GM18870 (cell line): ENCODE measurements around the gene TMEM181.
"Not testable (repeated sequence)": the region's sequence is repeated elsewhere in the genome, so short reads cannot be mapped to it uniquely, and the experiment has no call there.

Experiments used
- ATAC-seq: cut with Tn5 transposase; IDR thresholded peaks from one replicate; pipeline ENCODE4 v1.9.1; 2021; ENCODE audit warnings: moderate library complexity; ENCODE audit not compliant: unreplicated experiment

Gene TMEM181

DNA sequence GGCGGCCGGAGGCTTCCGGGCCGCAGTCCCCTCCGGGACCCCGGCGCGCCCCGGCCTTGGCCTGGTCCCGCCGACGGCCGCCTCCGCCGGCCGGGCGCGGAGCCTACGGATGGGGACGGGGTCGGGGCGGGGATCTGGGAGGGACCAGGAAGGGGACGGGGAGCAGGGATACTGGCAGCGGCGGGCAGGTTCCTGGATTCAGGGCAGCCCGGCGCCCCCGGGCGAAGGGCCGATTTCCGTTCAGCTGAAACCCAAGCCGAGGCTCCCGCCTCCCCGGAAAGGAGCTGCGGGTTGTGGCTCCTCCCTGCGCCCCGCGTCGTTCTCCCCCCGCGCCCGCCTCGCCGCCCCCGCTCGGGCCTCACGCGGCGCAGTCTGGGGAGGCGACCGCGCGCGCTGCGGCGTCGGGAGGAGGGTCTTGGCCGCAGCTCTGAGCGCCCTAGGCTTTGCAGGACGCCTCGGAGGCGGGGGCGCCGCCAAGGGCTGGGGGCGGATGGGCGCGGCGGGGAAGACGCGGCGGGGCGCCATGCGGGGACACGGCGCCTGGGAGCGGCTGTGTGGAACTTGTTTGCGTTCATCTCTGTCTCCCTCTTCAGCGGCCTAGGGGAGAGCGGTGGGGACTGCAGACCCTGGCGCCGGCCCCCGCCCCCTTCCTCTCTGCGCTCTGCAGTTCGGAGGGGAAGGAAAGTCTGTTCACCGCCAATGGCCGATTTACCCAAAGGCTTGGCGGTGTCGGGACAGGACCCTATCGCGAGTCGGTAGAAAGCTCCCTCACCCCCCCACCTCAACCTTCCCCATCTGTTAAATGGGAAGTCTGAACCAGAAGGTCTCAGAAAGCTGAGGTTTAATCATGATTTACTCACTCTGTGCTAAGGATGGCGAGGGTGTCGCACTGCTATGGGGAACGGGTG is 22.7 kb upstream of the TMEM181 start:
- no peak for ATAC-seq

DNA sequence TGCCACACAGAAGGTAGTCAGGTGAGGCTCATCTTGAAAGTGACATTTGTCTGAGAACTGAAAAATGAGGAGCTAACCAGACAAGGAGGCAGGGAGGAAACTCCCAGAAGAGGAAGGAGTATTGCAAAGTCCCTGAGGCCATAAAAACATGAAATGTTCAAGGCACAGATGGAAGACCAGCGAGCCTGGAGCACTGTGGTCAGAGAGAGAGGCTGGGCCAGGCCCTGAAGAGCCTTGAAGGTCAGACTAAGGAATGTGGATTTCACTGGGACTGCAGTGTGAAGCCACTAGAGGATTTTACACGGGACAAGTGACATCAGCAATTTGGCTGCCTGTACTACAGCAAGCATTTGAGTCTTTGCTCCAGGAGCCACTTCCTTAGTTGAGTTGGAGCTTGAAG is 21.1 kb upstream of the TMEM181 start:
- no peak for ATAC-seq

DNA sequence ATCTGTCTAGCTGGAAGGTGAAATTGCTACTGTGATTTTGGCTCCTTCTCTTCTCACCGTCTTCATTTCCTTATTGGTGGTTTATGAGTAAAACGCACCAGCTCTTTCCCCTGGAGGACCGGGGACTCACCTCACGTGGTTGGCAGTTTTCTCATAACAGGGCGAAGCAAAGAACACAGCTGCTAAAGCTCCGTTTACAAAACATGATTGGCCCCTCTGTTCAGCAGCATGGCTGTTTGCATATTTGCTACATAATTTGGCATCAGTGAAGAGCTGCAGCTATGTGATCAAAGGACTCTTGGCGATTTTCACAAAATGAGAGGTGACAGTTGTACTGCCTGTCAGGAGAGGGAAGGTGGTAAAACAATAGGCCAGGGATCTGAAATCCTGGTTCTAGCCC is 20.5 kb upstream of the TMEM181 start:
- ATAC-seq = no peak

DNA sequence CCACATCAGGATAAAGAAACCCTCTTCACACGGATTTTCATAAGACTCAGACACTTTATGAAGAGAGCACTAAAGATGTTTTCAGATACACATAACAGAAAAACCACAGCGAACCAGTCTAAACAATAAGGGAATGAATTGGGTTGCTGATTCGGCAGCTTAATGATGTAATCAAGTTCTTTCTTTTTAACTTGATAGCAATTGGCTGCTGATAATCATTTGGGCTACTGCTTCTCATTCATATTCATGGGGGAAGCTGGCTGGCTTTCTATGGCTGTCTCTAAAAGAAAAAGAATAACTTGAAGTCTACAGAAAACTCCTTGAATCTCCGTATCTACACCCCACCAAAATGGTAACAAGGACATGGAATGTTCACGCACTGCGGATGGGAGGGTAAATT is 20.0 kb upstream of the TMEM181 start:
- ATAC-seq = no peak

DNA sequence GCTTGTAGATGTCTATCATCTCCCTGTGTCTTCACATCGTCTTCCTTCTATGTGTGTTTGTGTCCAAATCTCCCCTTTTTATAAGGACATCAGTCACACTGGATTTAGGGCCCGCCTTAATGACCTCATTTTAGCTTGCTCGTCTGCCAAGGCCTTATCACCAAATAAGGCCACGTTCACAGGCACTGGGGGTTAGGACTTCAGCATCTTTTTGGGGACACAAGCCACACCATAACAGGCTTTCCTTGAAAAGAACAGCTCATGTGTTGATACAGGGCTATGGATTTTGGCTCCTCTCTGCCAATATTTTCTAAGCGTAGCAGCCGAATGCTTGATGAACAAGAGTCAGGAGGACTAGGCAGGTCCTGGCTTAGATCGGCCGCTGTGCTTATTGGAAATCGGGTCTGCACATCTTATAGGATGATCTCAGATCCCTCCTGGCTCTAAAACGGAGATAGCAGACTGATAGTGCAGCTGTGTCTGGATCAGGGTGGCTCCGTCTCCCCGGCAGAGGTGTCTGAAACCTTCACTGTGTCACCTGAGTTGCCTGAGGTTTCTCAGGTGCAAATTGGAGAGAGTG is 16.2 kb upstream of the TMEM181 start:
- ATAC-seq = no peak

DNA sequence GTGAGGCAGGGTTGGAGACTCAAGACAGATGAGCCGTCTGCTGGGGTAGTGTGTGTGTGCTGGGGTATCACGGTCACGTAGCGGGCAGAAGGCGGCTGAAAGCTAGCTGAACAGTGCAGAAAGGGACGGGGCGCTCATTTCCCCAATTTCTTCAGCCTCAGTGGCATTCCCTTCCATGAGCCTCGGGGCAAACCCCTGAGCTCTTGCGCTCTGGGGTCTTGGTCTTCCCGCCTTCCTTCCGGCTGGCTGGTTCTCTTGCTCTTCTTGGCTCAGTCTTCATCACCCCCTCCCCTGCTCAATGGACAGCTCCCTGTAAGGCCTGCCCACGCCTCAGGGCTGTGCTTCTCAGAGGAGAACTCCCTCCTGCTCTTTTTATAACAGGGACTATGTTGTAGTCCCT is 15.5 kb upstream of the TMEM181 start:
- no peak for ATAC-seq

DNA sequence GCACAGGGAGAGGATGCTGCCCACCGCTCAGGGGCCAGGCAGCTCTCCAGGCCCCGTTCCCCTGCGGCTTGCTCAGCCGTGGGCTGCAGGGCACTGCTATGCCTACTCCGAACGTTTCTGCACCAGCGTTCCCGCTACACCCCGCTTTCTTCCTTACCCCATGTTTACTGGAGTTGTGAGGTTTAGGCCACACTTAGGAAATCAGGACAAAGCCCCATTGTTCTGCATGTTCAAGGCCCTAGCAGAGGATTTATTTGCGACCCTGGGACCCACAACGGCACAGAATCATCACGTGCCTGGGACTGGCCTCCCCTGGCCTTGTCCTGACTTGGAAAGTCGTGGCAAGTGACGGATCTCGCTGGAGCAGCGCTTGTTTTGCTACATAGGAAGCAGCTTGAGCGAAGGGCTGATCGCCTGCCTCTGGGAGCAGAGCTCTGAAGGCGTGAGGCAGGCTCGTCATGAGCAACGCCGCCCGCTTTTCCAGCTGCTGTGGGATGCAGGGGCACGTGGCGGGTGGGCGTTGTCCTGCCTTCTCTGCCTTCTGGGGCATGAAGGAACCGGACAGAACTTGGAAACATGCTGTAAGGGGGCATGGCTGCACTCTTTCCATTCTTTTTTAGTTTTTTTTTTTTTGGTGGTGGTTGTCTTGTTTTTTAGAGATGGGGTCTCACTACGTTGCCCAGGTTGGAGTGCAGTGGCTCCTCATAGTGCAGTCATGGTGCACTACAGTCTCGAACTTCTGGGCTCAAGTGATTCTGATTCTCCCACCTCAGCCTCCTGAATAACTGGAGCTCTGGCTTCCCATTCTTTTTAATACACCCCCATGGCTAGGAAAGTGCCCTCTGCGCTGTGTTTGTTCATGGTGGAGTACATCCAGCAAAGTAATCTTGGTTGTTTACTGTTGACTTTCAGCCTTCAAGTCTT is 14.6 kb upstream of the TMEM181 start:
- no peak for ATAC-seq

DNA sequence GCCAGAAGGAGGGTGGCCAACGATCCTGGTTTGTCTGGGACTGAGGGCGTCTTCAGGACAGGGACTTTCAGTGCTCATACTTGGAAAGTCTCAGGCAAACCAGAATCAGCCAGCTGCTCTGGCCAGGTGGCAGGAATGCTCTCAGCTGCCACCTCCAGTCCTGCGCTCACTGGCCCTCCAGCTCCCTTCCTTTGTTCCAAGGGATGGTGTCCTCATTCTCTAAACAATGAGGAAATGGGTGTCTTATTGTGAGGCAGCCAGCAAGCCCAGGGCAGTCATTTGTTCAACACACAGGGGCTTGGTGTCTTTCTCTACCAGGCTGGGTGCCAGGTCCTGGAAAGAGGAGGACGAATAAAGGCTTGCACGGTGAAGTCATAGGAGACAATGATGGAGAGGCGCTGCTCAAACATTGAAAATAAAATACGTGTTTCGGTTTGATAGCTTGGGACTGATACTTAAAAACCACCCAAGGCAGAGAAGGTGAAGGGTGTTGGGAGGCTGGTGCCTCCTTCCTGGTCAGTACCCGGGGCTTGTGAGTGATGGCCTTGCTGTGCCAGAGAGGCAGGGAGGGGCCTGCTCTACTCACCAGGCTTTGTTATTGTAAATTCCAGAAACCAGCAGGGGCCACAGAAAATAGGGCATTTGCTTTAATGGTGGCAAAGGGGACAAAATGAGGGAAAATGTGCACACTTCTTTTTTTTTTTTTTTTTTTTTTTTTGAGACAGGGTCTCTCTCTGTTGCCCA is 11.3 kb upstream of the TMEM181 start:
- ATAC-seq = no peak

DNA sequence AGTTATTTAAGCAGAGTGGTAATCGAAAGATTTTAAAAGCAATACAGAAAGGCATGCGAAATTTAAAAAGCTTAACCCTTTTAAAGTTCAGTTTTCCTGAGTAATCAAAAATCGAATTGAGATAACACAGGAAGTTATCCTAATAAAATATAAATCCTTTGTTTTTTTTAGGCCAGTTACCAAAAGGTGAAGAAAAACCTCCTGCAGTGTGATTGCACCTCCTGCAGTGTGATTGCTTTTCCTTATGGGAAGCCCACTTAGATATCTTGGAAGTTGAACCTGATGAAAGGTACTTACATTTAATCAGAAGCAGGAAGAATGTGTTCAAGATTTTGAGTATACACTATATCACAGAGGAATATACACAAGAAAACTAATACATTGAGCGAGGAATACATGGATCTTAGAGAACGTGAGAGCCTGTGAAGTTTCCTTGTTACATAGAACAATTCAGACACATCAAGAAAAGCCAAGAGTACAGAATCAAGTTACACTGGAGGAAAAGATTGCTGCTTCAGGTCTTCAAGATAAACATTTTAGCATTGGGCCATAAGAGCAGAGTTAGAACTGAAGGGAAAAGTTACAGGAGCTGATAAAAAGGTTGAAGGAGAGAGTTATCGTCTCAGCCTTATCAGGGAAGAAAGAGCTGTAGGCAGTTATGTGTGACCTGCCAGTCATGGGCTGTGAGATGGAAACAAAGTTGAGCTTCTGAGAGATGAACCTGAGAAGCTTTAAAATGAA is 7.7 kb upstream of the TMEM181 start:
- no peak for ATAC-seq

DNA sequence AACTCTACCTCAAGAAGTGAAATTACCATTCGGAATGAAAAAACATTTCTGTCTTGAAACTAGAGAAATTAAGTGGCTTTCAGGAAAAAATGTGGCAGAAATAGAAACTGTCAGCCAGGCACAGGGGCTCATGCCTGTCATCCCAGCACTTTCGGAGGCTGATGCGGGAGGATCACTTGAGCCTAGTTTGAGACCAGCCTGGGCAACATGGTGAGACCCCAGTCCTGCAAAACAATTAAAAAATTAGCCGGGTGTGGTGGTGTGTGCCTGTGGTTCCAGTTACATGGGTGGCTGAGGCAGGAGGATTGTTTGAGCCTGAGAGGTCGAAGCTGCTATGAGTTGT is 7.1 kb upstream of the TMEM181 start:
- no peak for ATAC-seq

DNA sequence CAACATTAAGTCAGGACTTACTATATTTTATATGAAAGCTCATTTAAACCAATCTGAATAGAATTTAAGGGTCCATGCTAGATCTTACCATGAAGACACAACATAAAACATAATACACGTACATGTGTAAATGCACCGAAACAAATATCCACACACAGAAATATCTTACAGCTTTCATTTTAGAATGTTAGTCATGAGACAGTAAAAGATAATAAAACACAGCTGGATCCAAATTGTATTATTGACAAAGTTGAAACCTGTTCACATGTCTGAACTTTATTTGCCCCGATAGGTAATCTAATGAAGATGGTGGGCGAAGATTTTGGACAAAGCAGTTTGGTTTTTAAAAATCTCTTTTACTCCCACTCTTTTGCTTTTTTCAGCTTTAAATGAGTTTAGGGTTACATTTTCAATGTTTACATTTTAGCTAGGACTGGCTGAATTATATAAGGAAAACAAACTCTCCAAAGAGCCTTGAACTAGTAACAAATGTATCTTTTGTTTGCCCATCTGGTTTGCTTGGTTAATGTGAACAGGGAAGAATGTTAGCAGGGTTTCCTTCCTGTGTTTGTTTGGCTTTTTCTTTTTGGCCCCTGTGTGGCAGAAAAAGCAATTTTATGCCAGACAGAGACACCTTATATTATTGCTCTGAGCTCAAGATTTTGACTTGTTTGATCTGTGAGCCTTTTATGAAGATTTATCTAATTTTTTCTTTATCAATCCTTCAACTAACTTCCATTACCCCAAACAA is 5.1 kb upstream of the TMEM181 start:
- ATAC-seq = no peak

DNA sequence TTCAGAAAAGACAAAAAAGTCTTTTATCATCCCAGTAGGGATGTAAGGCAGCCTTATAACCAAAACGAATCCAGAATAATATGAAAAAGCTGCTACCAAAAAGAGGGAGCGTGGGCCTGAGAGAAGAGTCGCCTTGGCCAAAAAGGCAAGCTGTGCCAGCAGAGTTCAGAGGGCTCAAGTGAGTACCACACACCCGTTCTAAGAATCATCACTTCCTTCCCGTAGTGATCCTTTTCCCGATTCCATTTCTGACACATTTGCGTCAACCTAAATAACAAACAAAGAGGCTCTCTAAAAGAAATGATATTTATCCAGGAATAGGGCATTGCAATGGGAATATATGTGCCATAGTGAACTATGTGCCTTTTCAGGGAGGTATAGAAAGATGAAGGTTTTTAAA is 3.8 kb upstream of the TMEM181 start:
- ATAC-seq = no peak

DNA sequence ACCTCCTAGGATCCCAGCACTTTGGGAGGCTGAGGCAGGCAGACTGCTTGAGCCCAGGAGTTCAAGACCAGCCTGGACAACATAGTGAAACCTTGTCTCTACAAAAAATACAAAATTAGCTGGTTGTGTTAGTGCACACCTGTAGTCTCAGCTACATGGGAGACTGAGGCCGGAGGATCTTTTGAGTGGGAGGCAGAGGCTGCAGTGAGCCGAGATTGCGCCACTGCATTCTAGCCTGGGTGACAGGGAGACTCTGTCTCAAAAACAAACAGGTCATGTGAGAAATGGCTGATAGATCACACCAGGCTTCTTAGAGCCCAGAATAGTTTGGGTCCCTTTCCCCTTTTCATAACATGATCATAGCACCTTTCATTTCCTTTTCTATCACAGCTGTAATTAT is 2.8 kb upstream of the TMEM181 start:
- not testable (repeated sequence) for ATAC-seq

DNA sequence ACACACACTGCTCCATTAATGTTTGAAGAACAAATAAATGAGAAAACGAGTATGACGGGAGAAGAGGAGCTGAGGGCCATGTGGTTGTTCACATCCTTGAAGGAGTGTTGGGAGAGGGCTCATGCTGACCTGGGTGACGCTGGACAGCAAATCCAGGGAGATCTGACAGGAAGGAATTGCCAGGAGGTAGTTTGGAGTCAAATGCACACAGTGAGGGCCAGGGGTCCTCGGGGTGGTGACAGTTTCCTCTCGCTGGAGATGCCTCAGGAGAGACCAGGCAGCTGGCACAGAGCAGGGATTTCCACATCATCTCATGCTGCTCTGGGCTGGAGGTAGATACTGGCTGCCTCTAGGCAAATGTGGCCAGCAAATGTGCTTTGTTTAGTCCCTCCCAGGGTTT is 2.0 kb upstream of the TMEM181 start:
- no peak for ATAC-seq

DNA sequence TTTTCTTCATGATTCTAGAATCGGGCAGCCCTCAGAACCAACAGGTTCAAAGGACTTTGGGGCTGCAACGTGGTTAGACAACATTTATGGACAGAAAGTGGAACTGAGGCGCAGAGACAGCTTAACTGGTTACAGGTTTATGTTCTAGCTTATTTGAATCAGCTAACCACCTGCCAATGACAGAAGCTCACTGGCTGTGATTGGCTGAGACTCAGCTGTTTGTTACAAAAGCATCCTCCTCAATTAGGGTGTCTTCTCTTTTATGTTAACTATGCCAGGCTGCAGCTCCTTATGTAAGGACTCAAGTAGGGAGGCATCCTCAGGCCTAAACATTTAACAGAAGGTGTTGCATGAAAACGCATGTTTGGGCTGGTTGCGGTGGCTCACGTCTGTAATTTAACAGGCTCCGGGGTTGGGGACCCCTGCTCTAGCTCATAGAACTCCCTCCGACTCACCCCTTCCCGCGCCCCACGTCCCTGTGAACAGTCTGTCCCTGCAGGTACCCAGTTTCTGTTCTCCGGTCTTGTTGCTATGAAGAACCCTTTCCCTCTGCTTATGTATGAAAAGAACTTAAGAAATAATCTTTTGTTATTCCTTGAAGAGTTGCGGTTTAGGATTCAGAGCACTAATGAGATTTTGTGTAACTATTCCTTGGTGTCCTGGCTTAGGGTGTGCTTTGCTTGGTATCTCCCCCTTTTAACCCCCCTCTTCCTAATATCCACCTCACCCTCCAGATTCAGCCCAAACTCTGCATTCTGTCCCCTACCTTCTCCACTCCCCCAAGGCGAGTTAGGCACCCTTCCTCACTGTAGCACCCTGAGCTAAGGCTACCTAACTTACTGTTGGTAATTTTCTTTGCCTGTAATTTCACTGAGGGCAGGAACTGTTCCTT is 1.2 kb upstream of the TMEM181 start:
- ATAC-seq = no peak

DNA sequence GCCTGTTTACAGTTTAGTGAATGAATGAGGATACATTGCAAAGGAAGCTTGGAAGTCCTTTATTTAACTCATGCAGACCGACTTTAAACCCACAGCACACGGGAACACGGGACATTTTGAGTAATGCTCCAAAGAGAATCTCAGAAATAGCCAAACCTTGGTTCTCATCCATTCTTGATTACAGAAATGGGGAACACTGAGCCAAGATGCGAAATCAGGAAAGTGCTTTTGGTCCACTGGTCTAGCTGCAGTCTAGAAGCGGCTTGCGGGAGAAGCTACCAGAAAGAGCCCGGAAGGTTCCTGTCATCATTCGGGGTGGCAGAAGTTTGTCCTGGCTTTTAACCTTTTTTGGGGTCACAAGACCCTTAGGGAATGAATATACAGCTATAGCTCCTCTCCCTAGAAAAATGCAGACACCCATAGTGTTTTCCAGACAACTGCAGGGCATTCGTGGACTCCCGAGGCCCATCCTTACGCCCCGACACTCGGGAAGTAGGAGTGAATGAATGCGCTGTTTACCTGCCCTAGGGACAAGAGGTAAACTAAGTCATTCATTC is 475 bp upstream of the TMEM181 start:
- ATAC-seq = no peak

DNA sequence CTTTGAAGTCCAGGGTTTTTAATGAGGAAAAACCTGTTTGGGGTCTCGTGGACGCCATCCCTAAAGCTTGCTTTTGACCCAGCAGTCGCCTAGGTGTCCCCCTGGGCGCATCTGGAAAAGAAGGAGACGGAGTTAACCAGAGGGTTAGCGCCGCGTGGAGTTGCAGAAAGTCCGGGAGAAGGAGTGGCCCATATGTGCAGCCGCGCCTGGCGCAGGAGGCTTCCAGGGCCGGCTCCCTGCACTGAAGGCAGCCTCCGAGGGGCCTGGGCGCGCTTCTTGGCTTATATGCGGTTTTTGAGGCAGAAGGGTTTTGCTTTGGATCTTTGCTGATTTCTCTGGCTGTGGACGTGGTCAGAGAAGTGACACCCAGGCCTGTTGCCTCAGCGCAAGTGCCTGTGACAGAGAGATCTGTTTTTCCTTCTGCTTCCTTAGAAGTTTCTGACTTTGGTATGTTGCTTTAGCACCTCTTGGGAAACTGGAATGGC is 987 bp downstream of the TMEM181 start:
- ATAC-seq = peak; percentile 22

DNA sequence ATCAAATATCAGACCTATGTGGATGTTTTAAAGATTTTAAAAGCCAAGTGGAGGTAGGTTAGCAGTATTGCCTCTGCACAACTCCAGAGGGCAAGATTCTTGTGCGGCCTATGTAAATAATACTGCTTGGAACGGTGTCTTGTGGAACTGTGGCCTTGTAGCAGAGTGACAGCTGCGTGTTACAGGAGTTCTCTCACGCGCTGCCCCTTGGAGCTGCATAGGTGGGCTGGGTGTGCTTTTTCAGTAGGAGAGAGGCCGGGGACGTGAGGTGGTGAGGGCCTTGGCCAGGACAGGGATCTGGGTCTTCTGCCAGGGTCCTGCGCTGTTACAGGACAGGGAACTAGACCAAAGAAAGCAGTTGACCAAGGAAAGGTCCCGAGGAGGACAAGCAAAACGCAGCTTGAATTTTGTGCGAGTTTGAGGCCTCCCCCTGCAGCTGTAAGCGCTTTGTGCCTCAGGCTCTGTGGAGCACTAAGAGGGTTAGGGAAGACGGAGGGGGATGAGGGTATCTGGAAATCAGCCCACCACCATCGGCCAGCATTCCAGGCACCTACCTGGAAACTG is 1.5 kb downstream of the TMEM181 start:
- ATAC-seq = no peak
